ENCODE data around the gene ABCC5.

DNA sequence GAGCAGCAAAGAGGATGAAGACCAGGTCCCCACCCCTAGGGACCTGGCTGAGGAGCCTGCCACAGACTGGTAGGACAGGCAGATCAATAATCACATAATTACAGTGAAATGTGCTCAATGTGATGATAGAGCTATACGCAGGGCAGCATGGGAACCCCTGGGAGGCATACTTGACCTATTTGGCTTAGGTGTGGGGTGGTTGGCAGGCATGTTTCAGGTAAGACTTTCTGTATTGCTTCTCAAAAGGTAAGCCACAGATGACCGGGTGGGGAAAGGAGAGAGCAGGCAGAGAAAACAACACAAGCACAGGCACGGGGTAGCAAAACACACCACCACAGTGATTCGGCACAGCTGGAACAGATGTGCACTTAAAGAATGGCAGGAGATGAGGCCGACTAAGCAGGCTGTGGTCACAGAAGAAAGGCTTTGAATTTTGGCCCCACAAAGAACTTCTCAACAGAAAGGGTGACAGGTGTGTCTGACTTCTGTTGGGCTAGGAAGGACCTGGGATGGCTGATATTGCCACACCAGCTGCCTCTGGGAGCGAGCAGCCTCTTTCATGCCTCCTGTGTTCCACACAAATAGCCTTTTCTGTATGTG lies 64.1 kb downstream of the ABCC5 start:
- TF ChIP-seq, protein P1, sequence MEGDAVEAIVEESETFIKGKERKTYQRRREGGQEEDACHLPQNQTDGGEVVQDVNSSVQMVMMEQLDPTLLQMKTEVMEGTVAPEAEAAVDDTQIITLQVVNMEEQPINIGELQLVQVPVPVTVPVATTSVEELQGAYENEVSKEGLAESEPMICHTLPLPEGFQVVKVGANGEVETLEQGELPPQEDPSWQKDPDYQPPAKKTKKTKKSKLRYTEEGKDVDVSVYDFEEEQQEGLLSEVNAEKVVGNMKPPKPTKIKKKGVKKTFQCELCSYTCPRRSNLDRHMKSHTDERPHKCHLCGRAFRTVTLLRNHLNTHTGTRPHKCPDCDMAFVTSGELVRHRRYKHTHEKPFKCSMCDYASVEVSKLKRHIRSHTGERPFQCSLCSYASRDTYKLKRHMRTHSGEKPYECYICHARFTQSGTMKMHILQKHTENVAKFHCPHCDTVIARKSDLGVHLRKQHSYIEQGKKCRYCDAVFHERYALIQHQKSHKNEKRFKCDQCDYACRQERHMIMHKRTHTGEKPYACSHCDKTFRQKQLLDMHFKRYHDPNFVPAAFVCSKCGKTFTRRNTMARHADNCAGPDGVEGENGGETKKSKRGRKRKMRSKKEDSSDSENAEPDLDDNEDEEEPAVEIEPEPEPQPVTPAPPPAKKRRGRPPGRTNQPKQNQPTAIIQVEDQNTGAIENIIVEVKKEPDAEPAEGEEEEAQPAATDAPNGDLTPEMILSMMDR (conservative IDR thresholded peaks at IDR 0.05; ENCODE audit: low read length) = no peak
- TF ChIP-seq EZH2phosphoT487 (IDR thresholded peaks at IDR 0.05; ENCODE audit: borderline replicate concordance) = no peak

Measured in Loucy (cell line).